GM18505 (cell line): ENCODE data around the gene RPS10.

Source experiments
- ATAC-seq: cut with Tn5 transposase; IDR thresholded peaks from one replicate; pipeline ENCODE4 v1.9.1; 2021; ENCODE audit not compliant: unreplicated experiment
- POLR2A ChIP-seq: IDR thresholded peaks from 4 replicates; pipeline ENCODE4 v1.6.1; 2011; ENCODE audit warnings: borderline replicate concordance; ENCODE audit not compliant: insufficient read depth, insufficient read length; ENCODE audit errors: extremely low read depth

RPS10 gene

GRCh38 chr6:34462010-34462409, 36.1 kb upstream of the RPS10 start:
- ATAC-seq = no peak
- TF ChIP-seq POLR2A = no peak

DNA sequence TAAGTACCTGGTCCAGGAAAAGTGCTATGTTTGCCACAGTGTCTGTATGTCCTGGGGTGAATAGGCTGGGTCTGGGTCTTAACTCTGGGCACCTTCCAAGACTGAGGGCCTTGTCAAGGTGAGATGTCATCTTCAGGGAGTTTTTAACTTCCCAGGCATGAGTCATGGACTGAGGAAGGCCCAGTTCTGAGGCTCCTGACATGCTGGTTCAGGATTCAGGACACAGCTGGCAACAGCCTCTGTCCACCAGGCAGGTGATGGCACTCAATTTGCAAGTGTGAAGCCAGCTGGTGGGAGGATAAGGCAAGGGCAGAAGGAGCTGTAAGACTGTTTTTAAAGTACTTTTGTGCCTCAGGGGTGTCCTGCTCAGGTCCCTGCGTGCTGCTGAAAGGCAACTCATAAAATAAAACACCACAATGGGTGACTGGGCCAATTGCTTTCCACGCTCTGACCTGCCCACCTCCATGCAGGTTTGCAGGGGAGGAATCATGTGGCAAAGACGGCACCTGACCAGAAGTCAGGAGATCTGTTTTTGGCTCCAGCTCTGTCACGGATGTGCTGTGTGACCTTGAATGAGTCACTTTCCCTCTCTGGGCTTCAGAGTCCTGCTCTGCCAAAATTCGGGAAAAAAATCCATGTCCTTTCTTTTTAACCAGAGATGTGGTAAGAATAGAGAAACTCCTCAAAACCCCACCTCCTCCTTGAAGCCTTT, 35.1 kb upstream of the RPS10 start:
- no peak for TF ChIP-seq POLR2A
- no peak for ATAC-seq

DNA sequence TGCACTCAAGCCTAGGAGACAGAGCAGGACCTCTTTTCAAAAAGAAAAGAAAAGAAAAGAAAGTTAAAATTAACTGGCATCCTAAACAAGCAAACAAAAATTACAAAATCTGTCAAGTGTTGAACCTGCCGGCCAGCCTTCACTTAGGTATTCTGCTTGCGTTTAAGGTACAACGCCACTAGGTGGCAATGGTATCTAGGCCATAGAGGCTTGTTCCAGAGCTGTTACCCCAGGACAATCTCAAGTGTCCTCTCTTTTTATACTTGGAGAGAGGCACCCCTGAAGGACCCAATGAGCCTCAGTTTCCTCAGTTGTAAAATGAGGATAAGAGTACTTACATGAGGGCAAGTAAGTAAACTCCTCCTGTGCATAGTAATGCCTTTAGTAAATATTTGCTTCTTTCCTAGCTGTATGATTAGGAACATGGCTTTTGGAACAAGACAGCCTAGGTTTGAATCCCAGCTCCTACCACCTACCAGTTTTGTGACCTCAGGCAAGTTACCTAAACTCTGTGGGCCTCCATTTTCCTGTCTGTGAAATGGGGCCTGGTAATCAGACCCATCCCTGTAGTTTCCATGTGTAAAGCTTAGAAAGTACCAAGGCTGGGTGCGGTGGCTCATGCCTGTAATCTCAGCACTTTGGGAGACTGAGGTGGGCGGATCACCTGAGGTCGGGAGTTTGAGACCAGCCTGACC, 34.2 kb upstream of the RPS10 start:
- ATAC-seq = no peak
- no peak for TF ChIP-seq POLR2A

DNA sequence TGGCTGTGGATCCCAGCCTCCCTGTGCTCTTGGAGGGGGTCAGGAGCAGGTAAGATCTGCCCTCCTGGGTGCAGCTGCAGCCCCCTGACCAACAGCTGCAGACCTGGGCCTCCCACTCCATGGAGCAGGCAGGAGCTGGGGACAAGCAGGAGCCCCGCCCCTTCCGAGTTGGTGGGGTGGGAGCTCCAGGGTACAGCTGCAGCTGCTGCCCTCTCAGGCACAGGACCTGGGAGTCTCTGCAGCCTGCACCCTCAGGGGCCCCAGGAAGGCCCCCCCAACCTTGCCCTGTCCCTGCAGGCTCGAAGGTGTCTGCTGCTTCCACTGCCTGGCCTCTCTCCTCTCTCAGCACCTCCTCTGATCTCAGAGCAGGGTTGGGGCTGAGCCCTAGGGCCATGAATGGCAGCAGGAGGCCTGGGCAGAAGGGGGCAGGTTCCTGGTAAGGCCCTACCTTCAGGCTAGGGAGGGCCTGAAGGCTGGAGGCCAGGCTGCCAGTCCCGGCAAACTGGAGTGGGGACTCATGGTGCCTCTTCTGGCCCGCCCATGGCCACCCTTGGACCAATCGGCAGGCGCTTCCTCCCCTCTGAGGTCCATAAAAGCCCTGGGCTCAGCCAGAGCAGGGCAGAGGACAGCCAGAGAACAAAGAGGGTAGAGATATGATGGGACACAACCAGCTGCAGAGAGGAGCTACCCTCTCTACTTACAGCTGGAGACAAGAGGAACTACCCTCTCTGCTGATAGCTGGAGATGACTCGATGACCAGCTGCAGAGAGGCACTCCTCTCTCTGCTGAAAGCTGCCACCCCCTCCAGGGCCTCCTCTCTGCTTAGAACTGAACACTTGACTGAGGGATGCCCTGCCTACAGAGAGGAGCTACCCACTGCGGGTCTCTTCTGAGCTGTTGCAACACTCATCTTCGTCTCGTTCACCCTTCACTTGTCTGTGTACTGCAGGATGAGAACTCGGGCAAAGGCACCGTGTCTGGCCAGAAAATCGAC, 32.2 kb upstream of the RPS10 start:
- ATAC-seq = no peak

DNA sequence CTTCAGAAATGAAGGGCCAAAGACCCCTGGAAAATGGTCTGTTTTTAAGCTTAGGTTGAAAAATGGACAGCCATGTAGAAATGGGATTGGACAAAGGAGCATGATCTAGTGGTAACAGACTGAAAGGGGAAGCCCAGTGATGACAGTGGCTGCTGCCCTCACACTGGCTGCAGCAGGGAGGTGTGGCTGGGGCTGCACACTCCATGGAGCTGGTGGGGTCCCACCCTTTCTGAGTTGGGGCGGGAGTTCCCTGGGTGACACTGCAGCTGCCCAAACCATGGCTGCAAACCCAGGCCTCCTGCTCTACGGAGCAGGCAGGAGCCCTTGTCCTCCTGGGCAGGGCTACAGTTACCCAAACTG, 31.5 kb upstream of the RPS10 start:
- no peak for TF ChIP-seq POLR2A
- ATAC-seq = no peak

More for the DNA sequence above, 32.2 kb upstream of the RPS10 start:
- no peak for TF ChIP-seq POLR2A

- TF ChIP-seq POLR2A = no peak
- ATAC-seq = no peak
Measured at GRCh38 chr6:34455831-34456230, 30.0 kb upstream of the RPS10 start.

- no peak for TF ChIP-seq POLR2A
Measured at GRCh38 chr6:34451192-34451591, 25.3 kb upstream of the RPS10 start.

DNA sequence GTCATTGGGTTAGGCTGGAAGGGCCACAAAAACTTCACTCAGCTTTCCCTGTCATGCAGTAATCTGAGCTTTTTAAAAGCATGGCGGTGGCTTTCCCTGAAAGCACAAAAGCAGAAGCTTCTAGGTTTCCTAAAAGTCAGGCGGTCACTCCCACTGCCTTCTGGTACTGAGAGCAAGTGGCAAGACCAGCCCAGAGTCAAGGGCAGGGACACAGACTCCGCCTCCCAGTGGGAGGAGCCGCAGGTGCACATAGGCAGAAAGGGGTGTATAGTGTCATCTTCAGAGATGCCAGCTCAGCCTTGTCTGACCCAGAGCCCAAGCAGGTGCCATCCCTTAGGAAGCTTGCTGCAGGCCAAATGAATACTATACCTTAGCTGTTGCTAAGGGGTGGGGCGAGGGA, 22.0 kb upstream of the RPS10 start:
- TF ChIP-seq POLR2A = no peak
- no peak for ATAC-seq

More at GRCh38 chr6:34451192-34451591, 25.3 kb upstream of the RPS10 start:
- no peak for ATAC-seq

DNA sequence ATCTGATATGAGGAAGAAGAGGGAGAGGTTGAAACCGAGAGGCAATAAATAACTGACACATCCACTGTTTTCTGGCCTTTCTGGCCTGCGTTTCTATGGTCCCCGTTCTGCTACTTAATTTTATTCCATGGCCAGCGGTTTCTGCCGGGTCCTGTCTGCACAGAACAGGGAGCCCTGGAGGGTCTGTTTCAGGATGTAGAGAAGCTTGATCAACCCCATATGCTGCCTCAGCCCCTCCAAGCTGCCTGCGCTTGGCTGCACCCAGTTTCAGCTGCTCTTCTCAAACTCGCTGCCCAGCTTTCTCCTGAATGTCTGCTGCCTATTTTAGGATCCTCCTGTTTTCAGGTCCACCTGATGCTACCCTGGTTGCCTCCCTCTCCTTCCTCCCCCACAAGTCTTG, 21.5 kb upstream of the RPS10 start:
- no peak for TF ChIP-seq POLR2A
- no peak for ATAC-seq

- TF ChIP-seq POLR2A = no peak
- ATAC-seq = no peak
Measured at GRCh38 chr6:34445313-34445860, 19.5 kb upstream of the RPS10 start.

DNA sequence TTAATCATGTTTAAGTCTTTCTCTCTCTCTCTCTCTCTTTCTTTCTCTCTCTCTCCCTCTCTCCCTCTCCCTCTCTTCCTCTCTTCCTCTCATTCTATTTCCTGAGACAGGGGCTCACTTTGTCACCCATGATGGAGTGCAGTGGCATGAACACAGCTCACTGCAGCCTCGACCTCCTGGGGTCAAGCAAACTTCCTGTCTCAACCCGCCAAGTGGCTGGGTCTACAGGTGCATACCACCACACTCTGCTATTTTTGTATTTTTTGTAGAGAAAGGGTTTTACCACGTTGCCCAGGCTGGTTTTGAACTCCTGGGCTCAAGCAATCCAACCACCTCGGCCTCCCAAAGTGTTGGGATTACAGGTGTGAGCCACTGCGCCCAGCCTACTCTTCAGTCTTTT, 15.7 kb upstream of the RPS10 start:
- no peak for ATAC-seq
- TF ChIP-seq POLR2A = no peak

GRCh38 chr6:34439442-34439841, 13.6 kb upstream of the RPS10 start:
- TF ChIP-seq POLR2A = no peak
- ATAC-seq = no peak

- ATAC-seq = no peak
- TF ChIP-seq POLR2A = no peak
Measured at GRCh38 chr6:34438705-34439104, 12.8 kb upstream of the RPS10 start.
